Subcutaneous adipose tissue (tissue), 4 donors: ENCODE measurements around the gene SUMO3. TPM values are rescaled to one million over a fixed set of nuclear protein-coding genes. Genes with fewer than 3 reads are reported as not detected.

ENCODE experiments used
- total RNA-seq, 4 donors: library from RNA; depleted of rRNA; stranded (reverse); fragments of >200 nt; gene quantifications; one replicate each; pipeline ENCODE4 v1.1.0, GENCODE V29; 2016
- TF ChIP-seq, protein P1 (sequence below): fragments of 450-650 bp; IDR thresholded peaks from one replicate; pipeline ENCODE4 v1.5.1; 2016; ENCODE audit warnings: low read depth, mild to moderate bottlenecking, control low read depth, antibody characterized with exemption, moderate library complexity

SUMO3 gene
- total RNA-seq, 4 donors from 2014 or later, result 41.3 to 77.0 (median 59.4) TPM

GRCh38 chr21:44805859-44806258 is 12.0 kb downstream of the SUMO3 start:
- TF ChIP-seq, protein P1, sequence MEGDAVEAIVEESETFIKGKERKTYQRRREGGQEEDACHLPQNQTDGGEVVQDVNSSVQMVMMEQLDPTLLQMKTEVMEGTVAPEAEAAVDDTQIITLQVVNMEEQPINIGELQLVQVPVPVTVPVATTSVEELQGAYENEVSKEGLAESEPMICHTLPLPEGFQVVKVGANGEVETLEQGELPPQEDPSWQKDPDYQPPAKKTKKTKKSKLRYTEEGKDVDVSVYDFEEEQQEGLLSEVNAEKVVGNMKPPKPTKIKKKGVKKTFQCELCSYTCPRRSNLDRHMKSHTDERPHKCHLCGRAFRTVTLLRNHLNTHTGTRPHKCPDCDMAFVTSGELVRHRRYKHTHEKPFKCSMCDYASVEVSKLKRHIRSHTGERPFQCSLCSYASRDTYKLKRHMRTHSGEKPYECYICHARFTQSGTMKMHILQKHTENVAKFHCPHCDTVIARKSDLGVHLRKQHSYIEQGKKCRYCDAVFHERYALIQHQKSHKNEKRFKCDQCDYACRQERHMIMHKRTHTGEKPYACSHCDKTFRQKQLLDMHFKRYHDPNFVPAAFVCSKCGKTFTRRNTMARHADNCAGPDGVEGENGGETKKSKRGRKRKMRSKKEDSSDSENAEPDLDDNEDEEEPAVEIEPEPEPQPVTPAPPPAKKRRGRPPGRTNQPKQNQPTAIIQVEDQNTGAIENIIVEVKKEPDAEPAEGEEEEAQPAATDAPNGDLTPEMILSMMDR, result no peak

- TF ChIP-seq, protein P1, result no peak
Measured at GRCh38 chr21:44805226-44805625, 12.6 kb downstream of the SUMO3 start.

DNA sequence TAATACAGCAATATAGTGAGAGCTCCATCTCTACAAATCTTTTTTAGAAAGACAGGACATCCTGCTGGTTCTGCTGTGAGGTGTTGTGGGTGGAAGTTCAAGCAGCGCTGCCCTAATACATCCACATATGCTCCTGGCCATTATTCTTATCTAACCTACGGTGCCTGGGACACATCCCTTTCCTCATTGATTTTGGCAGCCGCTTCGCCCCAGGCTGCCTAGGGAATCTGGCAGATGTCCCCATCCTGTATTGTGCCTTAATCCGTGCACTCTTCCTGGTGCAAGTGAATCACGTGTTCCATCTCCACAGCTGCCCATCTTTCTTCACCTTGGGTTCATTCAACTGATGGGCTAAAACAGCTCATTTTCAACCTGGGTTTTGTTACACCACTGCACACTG is 13.1 kb downstream of the SUMO3 start:
- TF ChIP-seq, protein P1, result no peak

DNA sequence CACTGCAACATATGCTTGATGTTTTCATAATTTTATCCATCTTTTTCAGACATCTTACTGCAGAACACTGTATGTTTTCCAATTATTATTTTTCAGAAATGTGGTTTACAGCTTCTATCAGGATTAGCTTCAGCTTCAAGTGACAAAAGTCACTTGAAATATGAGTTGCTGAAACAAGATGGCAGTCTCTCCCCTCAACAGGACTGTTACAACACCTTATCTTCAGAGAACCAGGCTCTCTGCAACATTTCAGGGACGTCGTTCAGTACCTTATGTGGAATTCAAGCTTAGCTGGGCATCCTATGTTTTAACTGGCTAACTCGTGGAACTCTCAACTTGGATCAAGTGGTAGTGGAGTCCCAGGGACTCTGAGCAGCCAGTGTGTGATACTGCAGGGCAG is 14.2 kb downstream of the SUMO3 start:
- TF ChIP-seq, protein P1, result no peak

DNA sequence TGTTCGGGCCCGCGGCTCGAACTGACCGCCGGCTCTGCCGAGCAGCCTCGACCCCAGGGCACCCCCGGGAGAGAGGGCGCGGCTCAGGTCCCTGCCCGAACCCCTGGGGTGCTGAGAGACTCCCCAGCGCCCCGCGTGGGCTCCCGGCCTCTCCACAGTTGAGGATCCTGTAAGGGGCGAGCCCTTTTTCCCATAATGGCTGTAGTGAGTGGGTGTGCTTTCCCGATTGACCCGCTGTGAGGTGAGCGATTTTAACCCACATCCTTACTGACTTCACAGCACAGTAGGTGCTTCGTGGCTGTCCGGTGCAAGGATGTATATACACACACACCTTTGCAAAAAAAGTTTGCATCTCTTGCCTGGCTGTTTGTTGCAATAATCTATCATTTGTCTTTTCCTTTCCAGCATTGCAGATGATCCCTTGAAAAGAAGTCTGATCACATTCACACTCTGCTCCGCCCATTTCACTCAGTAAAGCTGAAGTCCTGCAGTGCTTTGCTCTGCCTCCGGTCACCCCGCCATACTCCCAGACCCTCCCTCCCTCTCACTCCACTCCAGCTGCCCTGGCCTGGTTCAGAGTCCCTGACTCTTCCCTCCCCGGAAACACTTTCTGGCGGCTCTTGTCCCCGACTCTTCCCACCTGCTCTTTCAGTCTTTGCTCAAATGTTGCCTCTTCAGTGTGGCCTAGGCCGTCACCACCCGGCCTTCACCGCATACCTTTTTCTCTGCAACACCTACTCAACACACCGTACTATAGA is 15.3 kb downstream of the SUMO3 start:
- TF ChIP-seq, protein P1, result no peak

GRCh38 chr21:44801468-44802395 is 16.1 kb downstream of the SUMO3 start, which contains the start of gene UBE2G2:
Gene UBE2G2, minus strand, starts transcription at chr21:44801820. Its CDS starts 72 bp downstream, at chr21:44801748.
- TF ChIP-seq, protein P1, result no peak

DNA sequence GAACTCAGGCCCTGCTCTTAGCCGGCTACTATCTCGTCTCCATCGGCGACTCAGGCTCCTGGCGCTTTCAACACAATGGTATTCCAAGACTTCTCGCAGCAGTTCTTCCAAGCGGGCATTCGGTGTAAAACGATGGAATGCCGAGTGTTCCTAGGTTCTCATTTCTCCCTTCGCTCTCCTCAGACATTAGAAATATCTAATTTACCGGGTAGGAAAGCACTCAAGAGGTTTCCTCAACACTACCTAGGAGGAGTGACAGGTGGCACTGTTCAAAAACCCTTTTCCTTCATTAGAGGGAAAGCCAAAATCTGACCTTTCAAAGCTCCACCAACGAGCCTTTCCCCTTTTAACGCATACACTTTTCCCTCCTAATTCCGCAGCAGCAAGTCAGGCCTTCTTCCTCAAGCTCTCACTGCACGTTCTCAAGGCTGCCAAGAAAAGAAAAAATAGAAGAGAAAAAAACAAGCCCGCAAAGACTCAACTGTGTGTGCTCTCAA is 16.8 kb downstream of the SUMO3 start:
- TF ChIP-seq, protein P1, result no peak
